HEK293 (cell line): ENCODE measurements around the gene MYCBPAP.

ENCODE experiments used
- CTCF ChIA-PET: fragments of 350-600 bp; formaldehyde crosslinking; extraction: SDS; loops from one replicate; lab custom pipeline; 2021; ENCODE audit warnings: antibody characterized with exemption; lab: Yijun Ruan, JAX
- POLR2A ChIA-PET: fragments of 300-600 bp; formaldehyde crosslinking; extraction: SDS; loops from one replicate; lab custom pipeline; 2020; ENCODE audit warnings: antibody characterized with exemption, inconsistent platforms; lab: Yijun Ruan, JAX
- H3K27ac ChIP-seq: fragments of 200-500 bp; sonication (Bioruptor generic); 2 replicates; pipeline ENCODE4 v1.5.1; 2014; ENCODE audit warnings: low read depth, low read length, control low read depth, inconsistent platforms; ENCODE audit errors: extremely low read depth
- H3K36me3 ChIP-seq, 2 experiments: fragments of 200-500 bp in 1 of 2; sonication (Bioruptor generic) in 1 of 2; 1 replicate in 1 of 2; 2 replicates in 1 of 2; pipeline ENCODE4 v1.5.1; 2014 to 2017; ENCODE audit warnings: inconsistent platforms in 2 of 2, low read length in 2 of 2; ENCODE audit not compliant: control insufficient read depth in 2 of 2, insufficient read depth in 1 of 2
- H3K4me1 ChIP-seq: fragments of 200-500 bp; sonication (Bioruptor generic); 2 replicates; pipeline ENCODE4 v1.5.1; 2014; ENCODE audit warnings: mild to moderate bottlenecking, low read length, inconsistent platforms; ENCODE audit not compliant: control insufficient read depth, insufficient read depth
- H3K4me3 ChIP-seq: 2 replicates; pipeline ENCODE4 v1.5.1; 2011; ENCODE audit warnings: low read depth, mild to moderate bottlenecking, control low read depth, low read length, moderate library complexity
- H3K9me3 ChIP-seq: fragments of 200-500 bp; sonication (Bioruptor generic); 2 replicates; pipeline ENCODE4 v1.5.1; 2014; ENCODE audit warnings: low read depth, low read length, inconsistent platforms; ENCODE audit not compliant: control insufficient read depth, insufficient read depth
- GLIS1 ChIP-seq: fragments of 450-650 bp; formaldehyde crosslinking; IDR thresholded peaks from 2 replicates; pipeline ENCODE4 v1.5.1; 2016; ENCODE audit warnings: missing biosample characterization, missing genetic modification characterization
- IKZF3 ChIP-seq: fragments of 450-650 bp; IDR thresholded peaks from 2 replicates; pipeline ENCODE4 v1.5.0; 2018; ENCODE audit warnings: missing biosample characterization, mild to moderate bottlenecking, missing genetic modification characterization, moderate library complexity
- MYNN ChIP-seq: fragments of 450-650 bp; formaldehyde crosslinking; IDR thresholded peaks from 2 replicates; pipeline ENCODE4 v1.5.1; 2016; ENCODE audit warnings: missing biosample characterization, missing genetic modification characterization, borderline replicate concordance
- OSR2 ChIP-seq: fragments of 450-650 bp; formaldehyde crosslinking; IDR thresholded peaks from 2 replicates; pipeline ENCODE4 v1.5.1; 2016; ENCODE audit warnings: missing biosample characterization, missing genetic modification characterization
- PATZ1 ChIP-seq: fragments of 450-650 bp; formaldehyde crosslinking; IDR thresholded peaks from 2 replicates; pipeline ENCODE4 v1.5.1; 2016; ENCODE audit warnings: missing biosample characterization, missing genetic modification characterization
- PRDM10 ChIP-seq: fragments of 450-650 bp; formaldehyde crosslinking; IDR thresholded peaks from 2 replicates; pipeline ENCODE4 v1.5.1; 2016; ENCODE audit warnings: missing biosample characterization, missing genetic modification characterization
- ZBTB20 ChIP-seq: fragments of 450-650 bp; formaldehyde crosslinking; IDR thresholded peaks from 2 replicates; pipeline ENCODE4 v1.5.1; 2016; ENCODE audit warnings: missing biosample characterization, missing genetic modification characterization
- ZEB2 ChIP-seq: fragments of 450-650 bp; formaldehyde crosslinking; IDR thresholded peaks from 2 replicates; pipeline ENCODE4 v1.5.1; 2016; ENCODE audit warnings: missing biosample characterization, missing genetic modification characterization
- ZFHX2 ChIP-seq: fragments of 450-650 bp; formaldehyde crosslinking; conservative IDR thresholded peaks from 2 replicates; pipeline ENCODE4 v1.5.1; 2016; ENCODE audit warnings: missing biosample characterization, missing genetic modification characterization
- ZFP69B ChIP-seq: fragments of 450-650 bp; formaldehyde crosslinking; IDR thresholded peaks from 2 replicates; pipeline ENCODE4 v1.5.1; 2016; ENCODE audit warnings: missing biosample characterization, missing genetic modification characterization
- ZNF26 ChIP-seq: fragments of 450-650 bp; formaldehyde crosslinking; IDR thresholded peaks from 2 replicates; pipeline ENCODE4 v1.5.1; 2016; ENCODE audit warnings: missing biosample characterization, missing genetic modification characterization
- ZNF433 ChIP-seq: fragments of 450-650 bp; formaldehyde crosslinking; IDR thresholded peaks from 2 replicates; pipeline ENCODE4 v1.5.1; 2016; ENCODE audit warnings: missing biosample characterization, missing genetic modification characterization, low read depth
- ZNF600 ChIP-seq: fragments of 450-650 bp; formaldehyde crosslinking; IDR thresholded peaks from 2 replicates; pipeline ENCODE4 v1.5.1; 2016; ENCODE audit warnings: missing biosample characterization, missing genetic modification characterization
- ZNF692 ChIP-seq: fragments of 450-650 bp; formaldehyde crosslinking; IDR thresholded peaks from 2 replicates; pipeline ENCODE4 v1.5.1; 2016; ENCODE audit warnings: missing biosample characterization, missing genetic modification characterization
- ZNF830 ChIP-seq: fragments of 450-650 bp; IDR thresholded peaks from 2 replicates; pipeline ENCODE4 v1.5.0; 2018; ENCODE audit warnings: missing biosample characterization, missing genetic modification characterization, low read depth, mild to moderate bottlenecking, moderate library complexity

MYCBPAP gene

DNA sequence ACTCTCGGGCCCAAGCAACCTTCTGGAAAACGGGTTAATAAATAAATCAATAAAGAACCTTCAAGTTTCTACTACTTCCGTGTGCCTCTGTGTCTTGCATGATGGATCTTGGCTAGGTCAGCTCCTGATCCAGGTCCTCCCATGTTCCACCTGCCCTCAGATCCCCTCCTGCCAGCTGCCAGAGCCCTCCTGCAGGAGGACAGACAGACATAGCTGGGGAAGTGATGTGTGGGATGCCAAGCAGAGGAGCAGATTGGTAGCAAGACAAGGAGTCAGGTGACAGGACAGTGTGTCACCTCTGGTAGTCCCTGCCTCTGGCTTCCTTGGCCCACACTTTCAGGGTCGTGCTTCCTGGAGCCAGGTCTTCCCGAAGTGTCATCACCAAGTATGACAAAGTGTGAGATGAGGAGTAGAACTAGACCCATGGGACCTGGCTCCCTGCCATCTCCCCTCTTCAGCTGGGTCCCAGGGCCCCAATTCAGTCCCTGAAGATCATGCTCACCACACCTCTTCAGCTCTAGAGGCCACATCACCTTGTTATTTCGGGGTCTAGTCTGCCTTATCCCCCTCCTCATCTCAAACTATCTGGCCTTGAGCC, 23.3 kb downstream of the MYCBPAP start:
- ChIA-PET POLR2A (interaction anchor here (0.6 to 3.1 kb wide), 2 partner anchors 10 to 134 kb away, joined by 3 to 12 read pairs; partner anchors contain the start of gene LRRC59), CTCF (interaction anchor here (0.5 to 1.5 kb wide), 6 partner anchors 11 to 711 kb away, joined by 3 read pairs; no protein-coding TSS in a partner anchor)
- peaks cover 19% of the 10 kb centered on the region for H3K4me1 ChIP-seq
- no peak overlapping the region for H3K27ac ChIP-seq
- no peaks in the 10 kb centered on the region for H3K36me3 ChIP-seq
- no peaks in the 10 kb centered on the region for H3K9me3 ChIP-seq
- TF ChIP-seq GLIS1 (tag by site-specific recombination) (peak; percentile 23; the same call in 1 of the 2 replicates), ZNF692 (peak; percentile 53; the same call in 1 of the 2 replicates), ZNF433 (no peak), ZNF830 (tag by site-specific recombination) (no peak), ZFHX2 (tag by site-specific recombination) (0 out of 2 replicates have a peak, but pooled peaks have one; percentile 13), OSR2 (tag by site-specific recombination) (peak; percentile 84), ZNF600 (tag by site-specific recombination) (0 out of 2 replicates have a peak, but pooled peaks have one; percentile 12), PRDM10 (tag by site-specific recombination) (peak; percentile 71; the same call in 1 of the 2 replicates), ZNF26 (no peak), MYNN (tag by site-specific recombination) (no peak), ZFP69B (tag by site-specific recombination) (0 out of 2 replicates have a peak, but pooled peaks have one; percentile 34), ZBTB20 (tag by site-specific recombination) (peak; percentile 95), ZEB2 (tag by site-specific recombination) (0 out of 2 replicates have a peak, but pooled peaks have one; percentile 54), PATZ1 (tag by site-specific recombination) (peak; percentile 25), IKZF3 (tag by site-specific recombination) (peak; percentile 48; the same call in 1 of the 2 replicates)
- TF ChIP-seq, all 188 proteins: peak for 11
- no peak overlapping the region for H3K4me3 ChIP-seq
